Astrocyte of the cerebellum (primary cell): Measurements from ENCODE around the gene SETDB2.

Experiments used
- DNase-seq: peaks from one replicate; pipeline ENCODE4 v3.0.0-alpha.2; 2011; ENCODE audit warnings: low read depth
- H3K4me3 ChIP-seq: 2 replicates; pipeline ENCODE4 v1.5.1; 2011; ENCODE audit warnings: mild to moderate bottlenecking, low read depth, low read length, moderate library complexity
- in situ Hi-C: cut with HindIII; loops from 2 replicates; pipeline ENCODE4 v1.10.0; 2017; ENCODE audit warnings: low sequenced_read_pairs
- TF ChIP-seq, protein P1 (sequence below): IDR thresholded peaks from 2 replicates; pipeline ENCODE4 v1.5.1; 2012; ENCODE audit warnings: low read length, low read depth, moderate library complexity, mild to moderate bottlenecking; ENCODE audit errors: missing control alignments

Gene SETDB2

DNA sequence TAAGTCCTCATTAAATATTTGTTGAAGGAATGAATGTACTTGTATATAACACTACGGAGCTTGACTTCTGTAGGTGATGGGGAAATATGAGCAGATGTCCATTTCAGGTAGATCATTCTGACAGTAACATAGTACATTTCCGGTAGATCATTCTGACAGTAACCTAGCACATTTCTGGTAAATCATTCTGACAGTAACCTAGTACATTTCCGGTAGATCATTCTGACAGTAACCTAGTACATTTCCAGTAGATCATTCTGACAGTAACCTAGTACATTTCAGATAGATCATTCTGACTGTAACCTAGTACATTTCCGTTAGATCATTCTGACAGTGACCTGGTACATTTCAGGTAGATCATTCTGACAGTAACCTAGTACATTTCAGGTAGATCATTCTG is 54.1 kb downstream of the SETDB2 start:
- DNase-seq, result no peak
- in situ Hi-C loops, result no loop called here
- TF ChIP-seq, protein P1, sequence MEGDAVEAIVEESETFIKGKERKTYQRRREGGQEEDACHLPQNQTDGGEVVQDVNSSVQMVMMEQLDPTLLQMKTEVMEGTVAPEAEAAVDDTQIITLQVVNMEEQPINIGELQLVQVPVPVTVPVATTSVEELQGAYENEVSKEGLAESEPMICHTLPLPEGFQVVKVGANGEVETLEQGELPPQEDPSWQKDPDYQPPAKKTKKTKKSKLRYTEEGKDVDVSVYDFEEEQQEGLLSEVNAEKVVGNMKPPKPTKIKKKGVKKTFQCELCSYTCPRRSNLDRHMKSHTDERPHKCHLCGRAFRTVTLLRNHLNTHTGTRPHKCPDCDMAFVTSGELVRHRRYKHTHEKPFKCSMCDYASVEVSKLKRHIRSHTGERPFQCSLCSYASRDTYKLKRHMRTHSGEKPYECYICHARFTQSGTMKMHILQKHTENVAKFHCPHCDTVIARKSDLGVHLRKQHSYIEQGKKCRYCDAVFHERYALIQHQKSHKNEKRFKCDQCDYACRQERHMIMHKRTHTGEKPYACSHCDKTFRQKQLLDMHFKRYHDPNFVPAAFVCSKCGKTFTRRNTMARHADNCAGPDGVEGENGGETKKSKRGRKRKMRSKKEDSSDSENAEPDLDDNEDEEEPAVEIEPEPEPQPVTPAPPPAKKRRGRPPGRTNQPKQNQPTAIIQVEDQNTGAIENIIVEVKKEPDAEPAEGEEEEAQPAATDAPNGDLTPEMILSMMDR, result no peak
- H3K4me3 ChIP-seq, result no peak overlapping the region

- DNase-seq, result peak; percentile 62
- TF ChIP-seq, protein P1, result no peak
- in situ Hi-C loops, result no loop called here
- no peak overlapping the region for H3K4me3 ChIP-seq
Measured at GRCh38 chr13:49499889-49500660, 56.0 kb downstream of the SETDB2 start.

- TF ChIP-seq, protein P1, result no peak
- H3K4me3 ChIP-seq, result no peak overlapping the region
- in situ Hi-C loops, result no loop called here
- no peak for DNase-seq
Measured at GRCh38 chr13:49502954-49503353, 58.9 kb downstream of the SETDB2 start.

DNA sequence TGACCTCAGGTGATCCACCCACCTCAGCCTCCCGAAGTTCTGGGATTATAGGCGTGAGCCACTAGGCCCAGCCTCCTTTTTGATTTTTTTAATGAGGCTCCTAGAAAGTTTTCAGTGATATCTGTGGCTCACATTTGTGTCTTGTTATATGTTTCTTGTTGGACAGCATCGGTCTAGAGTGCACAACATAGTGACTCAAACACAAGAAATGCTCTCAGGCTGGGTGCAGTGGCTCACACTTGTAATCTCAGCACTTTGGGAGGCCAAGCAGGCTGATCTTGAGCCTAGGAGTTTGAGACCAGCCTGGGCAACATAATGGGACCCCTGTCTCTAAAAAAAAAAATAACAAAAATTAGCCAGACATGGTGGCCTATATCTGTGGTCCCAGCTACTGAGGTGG is 59.9 kb downstream of the SETDB2 start:
- TF ChIP-seq, protein P1, result no peak
- H3K4me3 ChIP-seq, result no peak overlapping the region
- in situ Hi-C loops, result no loop called here
- DNase-seq, result no peak

- in situ Hi-C loops, result no loop called here
- no peak for DNase-seq
- no peak overlapping the region for H3K4me3 ChIP-seq
- TF ChIP-seq, protein P1, result no peak
Measured at GRCh38 chr13:49512578-49512977, 68.5 kb downstream of the SETDB2 start.

DNA sequence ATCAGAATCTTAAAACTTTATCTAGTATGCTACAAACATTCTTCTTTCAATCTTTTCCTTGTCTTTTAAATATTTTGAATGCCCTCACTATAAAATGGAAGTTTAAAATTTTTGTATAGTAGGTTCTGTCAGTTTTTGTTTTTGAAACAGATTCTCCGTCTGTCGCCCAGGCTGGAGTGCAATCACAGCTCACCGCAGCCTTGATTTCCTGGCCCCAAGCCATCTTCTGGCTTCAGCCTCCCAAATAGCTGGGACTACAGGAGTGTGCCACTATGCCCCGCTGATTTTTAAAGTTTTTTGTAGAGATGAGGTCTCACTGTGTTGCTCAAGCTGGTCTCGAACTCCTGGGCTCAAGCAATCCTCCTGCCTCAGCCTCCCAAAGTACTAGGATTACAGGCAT is 72.4 kb downstream of the SETDB2 start:
- in situ Hi-C loops, result no loop called here
- TF ChIP-seq, protein P1, result no peak

More for the DNA sequence above, 72.4 kb downstream of the SETDB2 start:
- H3K4me3 ChIP-seq, result no peak overlapping the region
- no peak for DNase-seq
